Heart left ventricle (tissue), 16 donors: ENCODE results near the gene PODXL2. TPM values are rescaled to one million over a fixed set of nuclear protein-coding genes. Genes with fewer than 3 reads are reported as not detected.

Source experiments
- ATAC-seq, 4 donors: fragments of 200-7000 bp; cut with Tn5 transposase; one replicate each; pipeline ENCODE4 v1.9.1; 2020 to 2022; ENCODE audit warnings: moderate library complexity in 4 of 4, mild to moderate bottlenecking in 3 of 4, moderate number of reproducible peaks in 1 of 4
- DNase-seq, 5 donors: peaks; one replicate each; pipeline ENCODE4 v3.0.0-alpha.2; 2020
- H3K27ac ChIP-seq, 12 donors: fragments of 200-600 bp; sonication (generic) in 4 of 12; one replicate each; pipeline versions ENCODE4 v1.5.0 to v1.8.0; 2016 to 2022; ENCODE audit warnings: mild to moderate bottlenecking in 2 of 12
- H3K27me3 ChIP-seq, 9 donors: fragments of 200-600 bp; sonication (generic) in 2 of 9; one replicate each; pipeline versions ENCODE4 v1.5.1 to v1.8.0; 2016 to 2022; ENCODE audit warnings: mild to moderate bottlenecking in 3 of 9
- H3K36me3 ChIP-seq, 9 donors: fragments of 200-600 bp; sonication (generic) in 2 of 9; one replicate each; pipeline versions ENCODE4 v1.5.0 to v1.8.0; 2018 to 2022; ENCODE audit warnings: mild to moderate bottlenecking in 2 of 9
- H3K4me1 ChIP-seq, 12 donors: fragments of 200-600 bp; sonication (generic) in 4 of 12; one replicate each; pipeline versions ENCODE4 v1.5.0 to v1.8.0; 2016 to 2022; ENCODE audit warnings: mild to moderate bottlenecking in 3 of 12
- H3K4me3 ChIP-seq, 12 donors: fragments of 200-600 bp; sonication (generic) in 4 of 12; one replicate each; pipeline versions ENCODE4 v1.5.0 to v1.8.0; 2017 to 2022; ENCODE audit warnings: mild to moderate bottlenecking in 9 of 12, moderate library complexity in 4 of 12
- H3K9me3 ChIP-seq, 12 donors: fragments of 200-600 bp; sonication (generic) in 4 of 12; one replicate each; pipeline versions ENCODE4 v1.5.0 to v1.8.0; 2016 to 2022; ENCODE audit warnings: mild to moderate bottlenecking in 1 of 12
- CTCF ChIP-seq, 12 donors: fragments of 200-600 bp; sonication (generic) in 4 of 12; IDR thresholded peaks; one replicate each; pipeline versions ENCODE4 v1.5.0 to v1.8.0; 2018 to 2022; ENCODE audit warnings: antibody characterized with exemption in 12 of 12, mild to moderate bottlenecking in 5 of 12
- POLR2A ChIP-seq, 2 donors: fragments of 450-650 bp; IDR thresholded peaks; one replicate each; pipeline ENCODE4 v1.6.1; 2017; ENCODE audit warnings: antibody characterized with exemption in 2 of 2, mild to moderate bottlenecking in 2 of 2, moderate library complexity in 2 of 2
- WGBS, 4 donors: extraction: QIAGEN DNeasy Blood & Tissue Kit in 2 of 4; methylation state at CpG; one replicate each; pipeline versions ENCODE4 v1.1.5 to v1.1.7; 2013 to 2018; 5-methylcytosine and 5-hydroxymethylcytosine counted together
- intact Hi-C, 10 donors: fragments of 100-400 bp; cut with DNase I; formaldehyde crosslinking; loops; one replicate each; pipeline versions ENCODE4 v1.11.1 to v1.14.2; 2022
- polyA plus RNA-seq, 2 donors: library from polyadenylated mRNA; stranded (reverse); fragments of 200-250 nt; gene quantifications; one replicate each; pipeline ENCODE4 v1.2.3, GENCODE V29; 2013
- total RNA-seq, 9 donors: library from RNA; depleted of rRNA in 2 of 9; stranded (reverse); fragments of >200 nt in 2 of 9; fragmentation: NEBNext Ultra II Directional in 3 of 9; extraction: Animal tissue kit (Norgen Biotek cat#: 25700) in 3 of 9; gene quantifications; one replicate each; pipeline versions ENCODE4 v1.1.0 to v1.2.4, GENCODE V29; 2016 to 2023
- donor health status: ischemic (EF 13 %, LVEDD 7.1; RV severe dilation, severe dysfunction).
- donor health status: healthy with polysubstance abuse.
- donor health status: DM: no; HTN: yes; CAD: no.
- donor health status: DM: no; HTN: no; CAD: no.
- donor health status: ischemic (EF 25% LVEDD 6.9; RV normal size, moderate dysfunction).
- donor health status: ischemic (EF 25% LVEDD 5.7; RV mildly dilated, moderate dysfunction).
- donor health status: healthy.
- donor health status: DM: yes; HTN: yes; CAD: no.
- donor health status: ischemic (EF 35%, LVEDD 5.7; RV mildly dilated, moderate dysfunction).
- donor health status: nonischemic (EF 11% LVEDD 7.7; RV severe dilation, severe dysfunction).
- donor health status: DM: yes; HTN: yes; CAD: no.
- donor health status: PGD.
- donor health status: ischemic (EF 29% LVEDD 5.4; RV normal size, mild dysfunction).
- donor health status: nonischemic (EF 23%, LVEDD 6.1; RV moderate dilation, normal function).

Gene PODXL2
- total and polyA plus RNA-seq, 11 donors: 0.72 to 4.1 (median 2.1) TPM

GRCh38 chr3:127665586-127665985 lies 36.6 kb downstream of the PODXL2 start:
- ATAC-seq: no peak
- Histone ChIP-seq H3K9me3 (no peaks in the 10 kb centered on the region), H3K36me3 (no peaks in the 10 kb centered on the region), H3K27me3 (no peaks in the 10 kb centered on the region), H3K27ac (no peak overlapping the region), H3K4me3 (no peak overlapping the region), H3K4me1 (peaks cover 0 to 11% (median 0%) of the 10 kb centered on the region in 12 donors)
- intact Hi-C loops: no loop called here
- DNase-seq: no peak
- 85 to 99% (median 94%) methylated on average over 3 of the region's 3 CpGs for WGBS, 4 donors
- TF ChIP-seq CTCF (IDR thresholded peaks at IDR 0.05) (no peak), POLR2A (IDR thresholded peaks at IDR 0.05) (no peak)

- H3K4me1 ChIP-seq: peaks cover 0 to 7% (median 2%) of the 10 kb centered on the region in 12 donors
- TF ChIP-seq CTCF (IDR thresholded peaks at IDR 0.05): no peak
- no peak for TF ChIP-seq POLR2A (IDR thresholded peaks at IDR 0.05)
- no peak overlapping the region for H3K27ac ChIP-seq
- no peaks in the 10 kb centered on the region for H3K36me3 ChIP-seq
- ATAC-seq (no peak), DNase-seq (peak in 1 of 5 donors; percentile 10)
- H3K9me3 ChIP-seq: no peaks in the 10 kb centered on the region
- 80 to 89% (median 86%) methylated on average over 2 of the region's 2 CpGs for WGBS, 4 donors
- intact Hi-C loops: no loop called here
- H3K27me3 ChIP-seq: no peaks in the 10 kb centered on the region
- no peak overlapping the region for H3K4me3 ChIP-seq
Measured at GRCh38 chr3:127666676-127667075, 37.7 kb downstream of the PODXL2 start.

- H3K4me3 ChIP-seq: no peak overlapping the region
- no peaks in the 10 kb centered on the region for H3K36me3 ChIP-seq
- no peaks in the 10 kb centered on the region for H3K9me3 ChIP-seq
- TF ChIP-seq CTCF (IDR thresholded peaks at IDR 0.05) (no peak), POLR2A (IDR thresholded peaks at IDR 0.05) (no peak)
- H3K27me3 ChIP-seq: no peaks in the 10 kb centered on the region
- WGBS, 4 donors: 86 to 92% (median 90%) methylated on average over 5 to 6 of the region's 6 CpGs
- DNase-seq: peak in 1 of 5 donors; percentile 7
- H3K4me1 ChIP-seq: peaks cover 0 to 11% (median 7%) of the 10 kb centered on the region in 12 donors
- intact Hi-C loops: no loop called here
- no peak for ATAC-seq
- H3K27ac ChIP-seq: no peak overlapping the region
Measured at GRCh38 chr3:127667119-127667681, 38.2 kb downstream of the PODXL2 start.

GRCh38 chr3:127668906-127669305 lies 39.9 kb downstream of the PODXL2 start:
- no peak overlapping the region for H3K4me3 ChIP-seq
- no peak overlapping the region for H3K27ac ChIP-seq
- intact Hi-C loops: no loop called here
- TF ChIP-seq CTCF (IDR thresholded peaks at IDR 0.05) (no peak), POLR2A (IDR thresholded peaks at IDR 0.05) (no peak)
- no peaks in the 10 kb centered on the region for H3K27me3 ChIP-seq
- 95 to 96% (median 96%) methylated on average over 7 of the region's 7 CpGs for WGBS, 4 donors
- H3K9me3 ChIP-seq: no peaks in the 10 kb centered on the region
- DNase-seq: peak in 2 of 5 donors; percentile 2 to 10
- H3K4me1 ChIP-seq: peaks cover under 1 to 22% (median 15%) of the 10 kb centered on the region in 12 donors
- ATAC-seq: no peak
- H3K36me3 ChIP-seq: no peaks in the 10 kb centered on the region
